HG03064 (cell line): Measurements from ENCODE around the gene CHODL.

Experiments used
- ATAC-seq: cut with Tn5 transposase; IDR thresholded peaks from one replicate; pipeline ENCODE4 v1.9.1; 2021; ENCODE audit warnings: low read depth; ENCODE audit not compliant: unreplicated experiment

Gene CHODL, protein sequence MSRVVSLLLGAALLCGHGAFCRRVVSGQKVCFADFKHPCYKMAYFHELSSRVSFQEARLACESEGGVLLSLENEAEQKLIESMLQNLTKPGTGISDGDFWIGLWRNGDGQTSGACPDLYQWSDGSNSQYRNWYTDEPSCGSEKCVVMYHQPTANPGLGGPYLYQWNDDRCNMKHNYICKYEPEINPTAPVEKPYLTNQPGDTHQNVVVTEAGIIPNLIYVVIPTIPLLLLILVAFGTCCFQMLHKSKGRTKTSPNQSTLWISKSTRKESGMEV

DNA sequence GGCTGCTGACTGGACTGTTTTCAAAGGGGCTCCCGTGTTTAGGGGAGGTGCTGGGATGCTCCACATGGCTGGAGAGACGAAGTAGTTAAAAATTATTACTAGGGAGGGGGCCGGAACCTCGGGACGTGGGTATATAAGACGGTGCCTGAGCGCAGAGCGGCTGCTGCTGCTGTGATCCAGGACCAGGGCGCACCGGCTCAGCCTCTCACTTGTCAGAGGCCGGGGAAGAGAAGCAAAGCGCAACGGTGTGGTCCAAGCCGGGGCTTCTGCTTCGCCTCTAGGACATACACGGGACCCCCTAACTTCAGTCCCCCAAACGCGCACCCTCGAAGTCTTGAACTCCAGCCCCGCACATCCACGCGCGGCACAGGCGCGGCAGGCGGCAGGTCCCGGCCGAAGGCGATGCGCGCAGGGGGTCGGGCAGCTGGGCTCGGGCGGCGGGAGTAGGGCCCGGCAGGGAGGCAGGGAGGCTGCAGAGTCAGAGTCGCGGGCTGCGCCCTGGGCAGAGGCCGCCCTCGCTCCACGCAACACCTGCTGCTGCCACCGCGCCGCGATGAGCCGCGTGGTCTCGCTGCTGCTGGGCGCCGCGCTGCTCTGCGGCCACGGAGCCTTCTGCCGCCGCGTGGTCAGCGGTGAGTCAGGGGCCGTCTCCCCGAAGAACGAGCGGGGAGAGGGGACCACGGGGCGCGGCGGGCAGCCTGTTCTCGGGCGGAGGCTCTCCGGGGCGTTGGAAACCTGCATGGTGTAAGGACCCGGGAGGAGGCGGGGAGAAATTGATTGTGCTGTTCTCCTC is at the start of gene CHODL:
TSS of gene CHODL (plus strand) at position 163 of the 793 bp plus-strand sequence. CDS start at position 554, 391 bp downstream.
- no peak for ATAC-seq

DNA sequence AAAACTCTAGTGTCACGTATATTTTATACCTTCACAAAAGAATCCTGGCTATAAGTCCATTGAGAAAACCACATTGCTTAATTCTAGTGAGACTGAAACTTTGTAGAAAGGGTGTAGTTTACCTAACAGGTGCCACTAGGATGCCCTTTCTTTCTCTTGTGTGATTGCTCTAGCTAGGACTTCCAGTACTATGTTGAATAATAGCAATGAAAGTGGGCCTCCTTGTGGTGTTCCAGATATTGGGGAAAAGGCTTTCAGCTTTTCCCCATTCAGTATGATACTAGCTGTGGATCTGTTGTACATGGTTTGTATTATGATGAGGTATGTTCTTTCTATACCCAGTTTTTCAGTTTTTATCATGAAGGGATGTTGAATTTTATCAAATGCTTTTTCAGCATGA is 39.7 kb upstream of the CHODL start:
- ATAC-seq: no peak

DNA sequence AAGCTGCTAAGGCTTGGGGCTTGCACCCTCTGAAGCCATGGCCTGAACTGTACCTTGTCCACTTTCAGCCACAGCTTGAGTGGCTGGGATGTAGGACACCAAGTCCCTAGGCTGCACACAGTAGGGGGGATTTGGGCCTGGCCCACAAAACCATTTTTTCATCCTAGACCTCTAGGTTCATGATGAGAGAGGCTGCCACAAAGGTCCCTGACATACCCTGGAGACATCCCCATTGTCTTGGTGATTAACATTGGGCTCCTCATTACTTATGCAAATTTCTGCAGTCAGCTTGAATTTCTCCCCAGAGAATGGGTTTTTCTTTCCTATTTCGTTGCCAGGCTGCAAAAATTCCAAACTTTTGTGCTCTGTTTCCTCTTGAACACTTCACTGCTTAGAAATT is 26.3 kb upstream of the CHODL start:
- ATAC-seq: no peak

DNA sequence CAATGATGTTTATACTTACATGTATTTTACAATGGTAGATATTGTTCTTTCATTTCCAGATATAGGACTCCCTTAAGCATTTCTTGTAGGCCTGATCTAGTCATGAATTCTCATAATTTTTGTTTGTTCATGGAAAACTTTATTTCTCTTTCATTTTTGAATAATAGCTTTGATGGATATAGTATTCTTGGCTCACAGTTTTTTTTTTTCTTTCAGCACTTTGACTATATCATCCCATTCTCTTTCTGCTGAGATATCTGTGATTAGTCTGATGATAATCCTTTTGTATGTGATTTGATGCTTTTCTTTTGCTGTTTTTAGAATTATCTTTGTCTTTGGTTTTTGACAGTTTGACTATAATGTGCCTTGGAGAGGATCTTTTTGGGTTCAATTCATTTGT is 24.1 kb upstream of the CHODL start:
- no peak for ATAC-seq

DNA sequence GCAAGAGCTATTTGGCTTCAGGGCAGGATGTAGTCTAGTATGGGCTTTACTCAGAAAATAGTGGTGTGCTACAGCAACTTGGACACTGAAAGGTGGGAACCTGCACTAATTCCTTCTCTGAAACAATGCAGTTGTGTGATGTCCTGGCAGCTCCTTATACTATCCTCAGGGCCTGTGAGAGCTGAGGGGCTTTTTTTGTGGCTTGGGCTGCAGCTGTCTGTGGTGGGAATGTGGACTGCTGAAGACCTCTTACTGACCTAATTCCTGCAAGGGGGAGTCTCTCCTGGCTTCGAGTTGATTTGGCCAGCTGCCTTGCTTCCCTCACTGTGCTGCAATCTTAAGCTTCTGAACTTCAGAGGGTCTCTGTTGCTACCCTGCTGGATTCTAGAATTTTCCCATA is 22.3 kb upstream of the CHODL start:
- no peak for ATAC-seq

DNA sequence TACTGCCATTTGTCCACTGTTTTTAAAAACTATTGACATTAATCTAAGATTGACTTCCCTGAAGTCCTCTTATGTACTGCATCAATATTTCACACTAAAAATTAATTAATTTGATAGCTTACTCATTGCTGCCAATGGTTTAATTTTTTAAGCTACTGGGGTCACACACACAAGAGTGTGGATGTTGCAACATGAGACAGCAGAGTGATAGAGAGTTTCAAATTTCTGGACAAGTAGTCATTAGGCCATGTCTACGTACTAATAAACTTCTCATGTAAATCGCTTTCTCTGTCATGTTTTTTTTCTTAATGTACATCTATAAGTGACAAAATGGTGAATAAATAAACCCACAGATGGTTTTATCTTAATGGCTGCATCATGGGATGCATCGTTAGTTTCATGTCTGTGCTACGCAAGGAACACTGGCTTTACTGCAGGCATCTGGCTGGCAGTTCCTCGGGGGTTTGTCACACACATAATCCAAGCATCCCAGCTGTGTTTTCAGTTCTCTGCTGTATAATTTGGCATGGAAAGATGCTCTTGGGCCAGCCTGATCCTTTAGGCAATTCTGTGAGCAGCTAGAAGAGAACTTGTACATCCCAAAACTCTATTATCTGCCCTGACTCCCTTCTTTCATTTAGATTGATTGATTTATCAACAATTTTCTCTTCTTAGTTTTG is 16.4 kb upstream of the CHODL start:
- no peak for ATAC-seq

DNA sequence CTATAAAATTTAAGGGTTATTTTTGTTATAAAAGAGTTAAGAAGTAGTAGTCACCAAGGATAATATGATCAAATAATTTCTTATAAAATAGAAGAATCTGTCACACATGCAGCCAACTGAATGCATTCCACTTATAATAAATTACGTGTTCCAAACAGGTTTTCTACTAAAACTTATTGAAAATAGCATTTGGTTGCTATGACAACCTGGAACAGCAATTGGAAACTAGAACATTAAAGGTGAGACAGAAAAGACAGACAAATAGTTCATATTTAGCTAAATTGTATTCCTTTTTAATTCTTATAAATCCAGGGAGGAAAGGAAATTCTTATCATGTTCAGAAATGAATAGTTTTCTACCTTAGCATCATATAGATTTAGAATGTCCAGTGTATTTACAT is 9.1 kb upstream of the CHODL start:
- no peak for ATAC-seq

DNA sequence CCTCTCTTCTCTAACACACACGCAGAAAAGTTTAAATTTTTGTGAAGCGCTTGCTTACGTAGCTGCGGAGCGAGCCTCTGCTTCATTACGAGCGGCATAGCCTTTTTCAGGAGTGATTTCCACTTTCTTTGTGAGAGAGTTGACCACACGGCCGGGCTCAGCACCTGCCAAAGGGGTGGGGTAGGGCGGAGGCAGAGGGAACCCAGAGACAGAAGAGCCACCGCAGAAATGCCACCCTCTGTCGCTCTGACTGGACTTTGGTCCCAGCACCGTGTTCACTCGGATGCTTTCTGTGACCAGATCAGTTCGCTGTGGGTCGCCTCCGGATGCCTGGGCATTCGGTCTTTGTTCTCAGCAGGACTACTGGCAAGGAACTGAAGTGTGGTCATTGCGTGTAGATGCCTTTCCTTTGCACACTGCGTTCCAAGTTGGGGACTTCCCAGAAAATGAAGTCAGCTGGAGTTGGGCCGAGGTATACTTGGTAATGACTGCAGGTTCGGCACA is 883 bp downstream of the CHODL start:
- ATAC-seq: no peak

DNA sequence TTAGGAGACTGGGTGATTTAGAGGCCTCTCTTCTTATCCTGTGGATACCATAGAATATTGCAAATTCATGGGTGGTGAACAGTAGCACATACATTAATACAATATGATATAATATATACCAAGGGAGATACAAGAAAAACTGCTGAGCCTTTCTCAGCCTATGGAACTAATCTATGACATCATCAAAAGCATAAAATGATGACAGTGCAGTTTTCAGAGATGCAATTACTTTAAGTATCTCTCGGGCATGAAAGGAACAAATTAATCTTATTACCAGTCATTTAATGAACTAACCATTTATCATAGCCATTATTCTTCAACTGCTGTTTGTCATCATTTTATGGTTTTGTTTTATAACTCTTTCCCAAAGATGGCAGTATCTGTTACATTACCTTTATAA is 3.5 kb downstream of the CHODL start:
- no peak for ATAC-seq

DNA sequence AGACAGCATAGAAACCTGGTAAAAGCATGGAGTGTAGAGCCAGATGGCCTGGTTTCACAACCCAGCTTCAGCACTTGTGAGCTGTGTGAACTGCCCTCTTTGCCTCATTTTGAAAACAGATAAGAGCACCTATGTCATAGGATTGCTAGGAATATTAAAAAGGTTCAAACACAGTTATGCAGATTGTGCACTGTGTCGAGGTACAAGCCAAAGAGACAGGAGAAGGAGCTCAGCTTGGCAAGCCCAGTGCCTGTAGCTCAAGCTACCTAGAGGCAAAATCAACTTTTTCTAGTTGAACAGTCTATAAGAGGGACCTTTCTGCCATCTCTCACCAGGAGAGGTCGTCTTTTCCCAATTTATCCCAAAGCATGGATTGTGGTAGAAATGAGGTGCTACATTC is 5.0 kb downstream of the CHODL start:
- no peak for ATAC-seq

DNA sequence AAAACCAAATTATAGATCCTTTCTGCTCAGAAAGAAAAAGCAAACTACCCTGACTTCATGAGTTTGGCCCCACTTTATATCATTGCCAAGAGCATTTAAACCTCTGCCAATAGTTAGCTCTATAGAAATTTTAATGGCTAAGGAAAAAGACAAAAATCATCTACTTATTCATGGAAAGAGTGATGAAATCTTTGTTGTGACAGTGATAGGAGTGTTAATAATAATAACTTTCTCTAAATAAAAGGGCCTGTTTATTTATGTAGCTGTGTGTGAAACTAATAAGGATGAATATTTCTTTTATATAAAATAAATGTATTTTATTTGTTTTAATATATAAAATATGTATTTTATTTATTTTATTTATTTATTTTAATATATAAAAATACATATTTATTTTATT is 6.4 kb downstream of the CHODL start:
- no peak for ATAC-seq

DNA sequence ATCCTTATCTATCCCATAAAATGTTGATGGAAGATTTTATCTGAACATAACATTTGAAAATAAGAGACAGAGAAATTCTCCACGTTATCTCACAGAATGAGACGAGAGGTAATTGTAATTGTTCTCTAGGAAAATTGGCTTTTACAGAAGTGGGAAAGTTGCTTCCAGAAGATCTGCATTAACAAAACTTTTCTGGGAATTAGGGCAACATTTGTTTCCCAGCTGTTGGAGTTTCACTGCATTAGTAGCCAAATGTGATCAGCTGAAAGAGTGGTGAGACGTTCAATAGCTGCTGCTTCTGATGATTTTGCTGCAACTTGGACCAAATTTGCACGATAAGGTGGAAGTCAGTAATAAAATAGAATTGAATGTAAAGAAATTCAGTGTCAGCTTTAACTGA is 7.6 kb downstream of the CHODL start:
- no peak for ATAC-seq

DNA sequence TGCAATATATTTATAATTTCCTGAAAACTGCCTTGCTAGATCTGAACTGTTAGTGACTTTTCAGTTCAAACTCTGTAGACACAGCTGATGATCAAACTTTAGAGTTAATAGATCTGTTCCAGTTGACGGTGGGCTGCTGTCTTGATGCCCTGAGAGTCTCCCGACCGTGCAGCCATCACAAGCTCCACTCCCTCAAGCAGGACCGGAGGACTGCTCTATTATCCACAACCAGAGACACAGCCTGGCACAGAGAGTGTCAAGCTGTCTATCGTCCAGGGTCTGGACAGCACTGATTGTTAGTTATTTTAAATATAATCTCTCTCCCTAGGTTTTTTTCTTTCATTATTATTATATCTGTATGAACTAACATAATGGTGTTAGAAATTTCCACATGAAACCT is 8.0 kb downstream of the CHODL start:
- no peak for ATAC-seq

DNA sequence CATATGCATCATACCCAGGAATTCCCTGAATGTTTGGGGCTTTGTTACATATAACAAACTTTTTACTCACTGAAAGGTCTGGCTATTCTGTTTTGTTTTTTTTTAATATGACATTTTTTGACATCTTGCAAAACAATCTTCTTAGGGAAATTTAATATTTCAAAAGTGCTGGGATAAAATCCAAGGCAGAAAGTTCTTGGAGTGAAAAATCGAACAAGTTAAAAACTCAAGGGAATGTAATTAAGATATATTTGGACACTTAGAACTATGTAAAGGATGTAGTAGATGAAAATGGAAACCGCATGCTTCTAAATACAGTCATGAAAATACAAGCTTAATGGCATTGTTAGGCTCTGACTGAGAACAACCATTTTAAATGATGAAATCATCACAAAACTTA is 8.6 kb downstream of the CHODL start:
- ATAC-seq: no peak

DNA sequence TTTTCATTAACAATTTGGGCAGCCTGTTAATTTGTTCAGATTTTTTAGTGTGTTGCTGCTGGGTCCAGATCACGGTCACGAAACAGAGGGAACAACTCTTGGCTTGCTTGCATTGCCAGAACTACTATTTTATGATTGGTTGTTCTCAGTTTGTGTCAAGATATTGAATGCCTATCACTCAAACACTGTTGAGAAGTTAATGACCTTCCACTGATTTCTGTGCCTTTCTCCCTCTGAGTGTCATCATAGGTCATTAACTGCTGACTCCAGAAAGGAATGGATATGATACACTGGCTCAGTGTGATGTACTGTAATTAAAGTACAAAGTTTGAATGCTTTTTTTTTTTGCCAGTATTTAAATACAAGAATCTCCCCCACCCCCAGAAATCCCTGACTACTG is 9.2 kb downstream of the CHODL start:
- ATAC-seq: no peak

DNA sequence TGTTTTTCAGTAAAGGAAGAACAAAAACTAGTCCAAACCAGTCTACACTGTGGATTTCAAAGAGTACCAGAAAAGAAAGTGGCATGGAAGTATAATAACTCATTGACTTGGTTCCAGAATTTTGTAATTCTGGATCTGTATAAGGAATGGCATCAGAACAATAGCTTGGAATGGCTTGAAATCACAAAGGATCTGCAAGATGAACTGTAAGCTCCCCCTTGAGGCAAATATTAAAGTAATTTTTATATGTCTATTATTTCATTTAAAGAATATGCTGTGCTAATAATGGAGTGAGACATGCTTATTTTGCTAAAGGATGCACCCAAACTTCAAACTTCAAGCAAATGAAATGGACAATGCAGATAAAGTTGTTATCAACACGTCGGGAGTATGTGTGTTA is 21.3 kb downstream of the CHODL start:
- ATAC-seq: no peak

DNA sequence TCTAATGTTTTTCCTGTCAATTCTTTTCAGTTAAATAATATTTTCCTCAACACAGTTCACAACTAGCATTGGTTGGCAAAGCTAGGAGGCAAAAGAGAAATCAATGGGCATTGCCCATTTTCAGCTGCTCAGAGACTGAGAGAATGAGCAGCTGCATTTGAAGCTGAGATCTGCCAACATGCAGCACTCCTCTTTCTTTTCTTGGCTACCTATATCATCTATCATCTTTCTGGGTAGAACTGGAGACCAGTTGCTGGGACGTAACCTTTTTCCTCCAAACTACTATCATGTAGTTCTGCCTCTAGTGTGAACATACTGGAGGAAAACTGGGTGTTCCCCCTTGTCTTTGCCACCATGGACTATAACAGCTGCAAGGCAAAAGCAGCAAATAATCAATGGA is 22.9 kb downstream of the CHODL start:
- ATAC-seq: no peak

DNA sequence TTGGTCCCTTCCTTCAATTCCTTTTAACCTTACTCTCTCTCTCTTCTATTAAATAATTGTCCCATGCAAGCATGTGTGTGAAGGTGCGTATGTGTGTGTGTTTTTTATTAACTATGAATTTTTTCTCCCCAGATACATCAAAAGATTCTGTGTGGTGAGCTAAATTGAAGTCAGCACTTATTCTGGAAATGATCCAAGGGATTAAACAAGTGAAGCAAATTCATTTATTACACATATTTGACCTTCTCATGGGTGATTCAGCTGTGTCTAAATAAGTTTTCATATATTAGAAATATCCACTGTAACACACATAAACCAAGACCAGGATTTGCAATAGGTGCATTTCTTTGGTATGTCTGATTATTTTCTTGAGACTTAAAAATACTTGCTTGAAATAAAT is 24.3 kb downstream of the CHODL start:
- ATAC-seq: no peak

DNA sequence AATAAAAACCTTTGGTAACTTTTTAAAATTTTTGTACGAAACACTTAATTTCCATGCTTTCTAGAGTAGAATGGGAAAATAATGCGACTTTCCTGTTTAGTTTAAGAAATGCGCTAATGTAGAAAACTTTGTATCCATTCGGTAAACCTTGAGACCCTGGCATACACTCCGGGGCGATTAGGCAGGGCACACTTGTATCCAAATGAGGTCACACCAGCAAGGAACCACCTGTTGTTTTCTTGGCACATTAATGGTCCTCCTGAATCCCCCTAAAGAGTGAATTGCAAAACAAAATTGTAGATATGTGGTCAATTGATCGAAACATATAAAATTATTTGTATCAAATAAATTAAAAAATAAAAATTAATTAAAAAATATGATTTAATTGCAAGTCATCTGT is 25.2 kb downstream of the CHODL start:
- ATAC-seq: no peak

DNA sequence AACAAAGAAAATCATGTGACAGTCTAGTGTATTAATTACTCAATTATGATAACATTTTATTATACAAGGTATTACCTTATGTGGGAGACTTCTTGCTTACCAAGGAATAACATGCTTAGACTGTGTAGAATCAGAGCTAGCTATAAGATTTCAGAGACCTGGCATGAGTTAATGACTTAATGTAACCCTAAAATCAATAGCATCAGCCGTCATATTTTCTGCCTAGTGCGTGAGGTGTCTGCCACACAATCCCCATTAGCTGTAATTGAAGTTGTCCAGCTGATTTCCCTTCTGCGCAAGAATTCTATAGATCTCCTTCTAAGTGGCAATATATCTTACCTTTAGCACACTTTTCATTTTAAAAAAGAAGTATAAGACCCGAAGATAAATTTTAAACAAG is 28.8 kb downstream of the CHODL start:
- ATAC-seq: no peak

DNA sequence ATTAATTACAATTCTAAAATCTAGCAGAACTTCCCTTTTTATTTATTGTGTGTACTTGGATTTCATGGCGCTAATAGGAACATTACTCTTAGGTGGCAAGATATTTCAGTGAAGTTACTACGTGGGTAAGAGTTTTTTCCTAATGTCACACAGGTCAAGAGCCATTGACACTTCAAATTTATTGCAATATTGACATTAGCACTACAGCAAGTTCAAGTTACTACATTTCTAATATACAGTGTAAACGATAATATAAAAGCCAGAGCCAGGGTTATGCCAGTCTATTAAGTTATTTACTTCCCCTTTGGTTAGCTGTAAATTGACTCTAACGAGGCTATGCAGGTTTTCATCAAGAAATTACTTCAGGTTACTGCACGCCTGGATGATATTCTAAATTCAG is 29.7 kb downstream of the CHODL start:
- ATAC-seq: no peak

DNA sequence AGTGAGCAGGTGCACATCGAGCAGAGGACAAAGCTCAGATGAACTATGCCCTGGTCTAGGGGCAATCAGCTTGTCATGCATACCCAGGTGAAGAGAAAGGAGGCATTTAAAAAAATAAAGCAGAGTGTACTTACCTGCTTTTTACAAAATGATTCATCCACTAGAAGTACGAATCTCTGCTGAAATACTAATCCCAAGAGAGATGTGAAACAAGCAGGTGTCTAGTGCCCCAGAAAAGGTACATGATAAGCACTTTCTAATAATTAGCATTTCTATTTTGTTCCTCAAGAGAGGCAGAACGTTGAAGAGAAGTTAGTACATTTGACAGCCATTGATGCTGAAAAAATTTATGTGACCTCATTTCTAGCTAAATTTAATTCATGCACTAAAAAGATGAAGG is 31.1 kb downstream of the CHODL start:
- no peak for ATAC-seq
